ENCODE data around the gene TM2D1. TPM values are rescaled to one million over a fixed set of nuclear protein-coding genes. Genes with fewer than 3 reads are reported as not detected.
"Not testable (repeated sequence)": the region's sequence is repeated elsewhere in the genome, so short reads cannot be mapped to it uniquely, and the experiment has no call there.

TM2D1 gene
- polyA plus RNA-seq, 4 donors, result 71.9 to 95.1 (median 78.1) TPM

DNA sequence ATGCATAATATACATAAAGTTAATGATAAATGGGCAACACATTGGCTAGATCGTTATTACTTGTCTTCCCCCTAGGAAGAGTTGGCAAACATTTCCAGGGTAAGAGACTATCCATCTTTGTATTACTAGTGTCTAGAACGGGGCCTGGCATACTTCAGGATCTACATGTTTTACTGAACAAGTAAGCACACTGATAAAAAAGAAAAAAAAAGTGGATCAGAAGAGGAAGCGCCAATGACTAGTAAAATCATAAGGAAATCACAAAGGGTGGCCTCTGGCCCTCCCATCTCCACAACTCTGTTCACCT, 482 bp downstream of the TM2D1 start:
- DNase-seq (ENCODE audit: low read depth in 4 of 4, low spot score in 3 of 4), result no peak

DNA sequence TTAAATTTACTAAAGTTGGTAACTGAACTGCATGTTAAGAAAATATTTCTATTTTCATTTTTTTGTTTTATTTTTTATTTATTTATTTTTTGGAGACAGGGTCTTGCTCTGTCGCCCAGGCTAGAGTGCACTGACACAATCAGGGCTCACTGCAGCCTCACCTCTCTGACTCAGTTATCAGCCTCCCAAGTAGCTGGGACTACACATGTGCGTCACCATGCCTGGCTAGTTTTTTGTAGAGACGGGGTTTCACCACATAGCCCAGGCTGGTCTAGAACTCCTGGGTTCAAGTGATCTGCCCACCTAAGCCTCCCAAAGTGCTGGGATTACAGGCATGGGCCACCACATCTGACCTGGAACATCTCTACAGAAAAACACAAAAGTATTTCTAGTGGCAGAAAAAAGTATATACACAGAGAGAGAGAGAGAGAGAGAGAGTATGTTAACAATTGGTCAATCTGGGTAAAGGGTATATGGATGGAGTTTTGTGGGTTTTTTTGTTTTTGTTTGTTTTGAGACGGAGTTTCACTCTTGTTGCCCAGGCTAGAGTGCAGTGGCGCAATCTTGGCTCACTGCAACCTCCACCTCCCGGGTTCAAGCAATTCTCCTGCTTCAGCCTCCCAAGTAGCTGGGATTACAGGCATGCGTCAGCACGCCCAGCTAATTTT, 5.8 kb downstream of the TM2D1 start:
- DNase-seq (ENCODE audit: low read depth in 4 of 4, low spot score in 3 of 4), result not testable (repeated sequence)

DNA sequence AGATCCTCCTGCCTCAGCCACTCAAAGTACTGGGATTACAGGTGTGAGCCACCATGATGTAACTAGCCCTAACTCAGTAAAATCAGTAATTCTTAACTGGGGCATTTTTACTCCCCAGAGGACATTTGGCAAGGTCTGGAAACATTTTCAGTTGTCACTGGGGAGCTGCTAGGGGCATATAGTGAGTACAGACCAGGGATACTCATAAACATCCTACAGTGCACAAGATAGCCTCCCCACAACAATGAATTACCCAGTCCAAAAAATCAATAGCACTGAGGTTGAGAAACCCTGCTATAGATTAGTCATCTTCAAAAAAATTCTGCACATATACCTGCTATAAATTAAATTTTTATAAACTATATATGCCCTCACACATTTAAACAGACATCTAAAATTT, 13.0 kb downstream of the TM2D1 start:
- DNase-seq (ENCODE audit: low read depth in 4 of 4, low spot score in 3 of 4), result no peak

DNA sequence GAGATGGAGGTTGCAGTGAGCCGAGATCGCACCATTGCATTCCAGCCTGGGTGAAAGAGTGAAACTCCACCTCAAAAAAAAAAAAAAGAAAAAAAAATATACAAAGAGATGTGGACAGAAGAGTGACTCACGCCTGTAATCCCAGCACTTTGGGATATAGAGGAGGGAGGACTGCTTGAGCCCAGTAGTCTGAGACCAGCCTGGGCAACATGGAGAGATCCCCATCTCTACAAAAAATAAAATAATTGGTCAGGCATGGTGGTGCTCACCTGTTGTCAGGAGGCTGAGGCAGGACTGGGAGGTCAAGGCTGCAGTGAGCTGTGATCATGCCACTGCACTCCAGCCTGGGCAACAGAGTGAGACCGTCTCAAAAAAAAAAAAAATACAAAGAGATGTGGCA, 13.7 kb downstream of the TM2D1 start:
- not testable (repeated sequence) for DNase-seq (ENCODE audit: low read depth in 4 of 4, low spot score in 3 of 4)

DNA sequence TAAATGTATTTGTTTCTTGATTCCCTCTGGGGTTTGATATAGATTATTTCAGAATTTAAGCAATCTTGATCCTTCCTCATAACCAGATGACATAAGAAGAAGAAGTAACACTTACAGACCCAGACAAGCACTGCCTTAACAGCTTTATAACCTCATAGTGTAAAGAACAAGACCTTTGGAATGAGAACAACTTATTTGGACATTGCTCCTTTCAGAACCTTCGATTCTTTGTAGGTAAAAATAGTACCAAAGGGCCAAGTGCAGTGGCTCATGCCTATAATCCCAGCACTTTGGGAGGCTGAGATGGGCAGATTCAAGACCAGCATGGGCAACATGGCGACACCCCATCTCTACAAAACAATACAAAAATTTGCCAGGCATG, 15.0 kb downstream of the TM2D1 start:
- no peak for DNase-seq (ENCODE audit: low read depth in 4 of 4, low spot score in 3 of 4)

DNA sequence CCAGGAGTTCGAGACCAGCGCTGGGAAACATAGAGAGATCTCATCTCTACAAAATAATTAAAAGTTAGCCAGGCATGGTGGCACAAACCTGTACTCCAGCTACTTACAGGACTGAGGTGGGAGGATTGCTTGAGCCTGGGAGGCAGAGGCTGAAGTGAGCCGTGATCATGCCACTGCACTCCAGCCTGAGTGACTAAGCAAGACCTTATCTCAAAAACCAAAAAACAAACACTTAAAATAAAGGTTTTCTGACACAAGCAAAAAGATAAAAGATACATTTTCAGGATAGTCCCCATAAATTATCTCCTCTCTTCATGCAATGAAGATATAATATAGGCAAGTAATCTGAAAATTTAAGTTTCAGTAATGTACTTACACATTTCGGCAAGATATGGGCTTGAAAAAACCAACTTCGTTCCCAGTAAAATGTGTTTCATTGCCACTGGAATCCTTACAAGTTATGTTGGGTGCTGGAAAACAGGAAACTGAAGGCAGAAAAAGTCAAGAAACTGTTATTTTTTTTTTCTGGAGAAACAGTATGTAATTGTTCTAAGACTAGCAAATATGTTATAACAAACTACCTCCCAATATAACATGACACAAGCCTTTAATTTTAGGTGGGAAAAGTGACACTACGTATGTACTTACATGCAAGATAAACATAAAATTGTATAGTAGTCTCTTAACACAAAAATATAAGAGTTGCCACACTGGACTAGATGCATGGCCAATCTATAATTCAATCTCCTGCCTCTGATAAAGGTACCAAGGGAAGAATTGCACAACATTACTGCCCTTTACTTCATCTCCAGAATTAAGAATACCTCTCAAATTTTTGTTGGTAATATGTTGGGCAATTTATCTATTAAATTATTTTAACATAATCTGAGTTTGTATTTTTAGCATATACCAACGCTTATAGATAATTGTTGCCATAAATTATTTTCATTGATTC, 15.7 kb downstream of the TM2D1 start:
- DNase-seq (ENCODE audit: low read depth in 4 of 4, low spot score in 3 of 4), result no peak

DNA sequence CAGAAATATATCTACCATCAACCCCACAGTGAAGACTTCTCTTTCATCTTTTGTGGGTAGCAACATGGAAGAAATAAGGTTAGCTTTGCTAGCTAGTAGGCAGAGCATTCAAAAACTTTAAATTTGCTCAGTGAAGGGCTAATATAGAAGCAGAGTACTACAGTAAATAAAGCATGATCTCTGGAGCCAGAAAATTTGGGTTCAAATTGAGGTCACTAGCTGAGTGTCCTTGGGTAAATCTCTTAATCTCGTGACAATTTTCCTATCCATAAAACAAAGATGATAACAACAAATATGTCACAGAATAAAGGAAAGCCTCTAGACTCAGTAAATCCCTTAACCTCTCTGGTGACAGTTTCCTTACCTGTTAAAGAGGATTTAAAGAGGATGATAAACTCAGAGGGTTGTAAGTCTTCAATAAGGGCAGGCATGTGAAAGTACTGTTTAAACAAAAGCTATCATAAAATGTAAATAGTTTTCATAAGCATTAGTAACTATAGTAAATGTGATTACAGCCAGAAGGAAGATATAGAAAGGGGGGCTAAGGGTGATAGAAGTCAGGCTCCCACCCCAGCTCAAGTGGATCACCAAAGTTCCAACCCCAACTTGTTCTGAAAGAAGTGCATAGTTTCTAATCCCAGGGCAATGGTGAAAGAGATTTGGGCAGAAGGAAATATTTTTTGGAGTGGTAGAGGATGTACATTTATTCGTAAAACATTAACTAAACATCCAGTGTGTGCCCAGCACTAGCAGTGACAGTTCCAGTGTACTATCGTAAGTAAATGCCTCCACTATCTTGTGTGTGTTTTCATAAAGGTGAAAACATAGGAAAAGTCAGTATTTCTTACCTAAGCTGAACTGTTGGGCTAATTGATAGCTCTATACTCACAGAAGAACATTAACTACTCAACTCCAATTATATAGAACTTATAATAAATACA, 24.8 kb downstream of the TM2D1 start:
- DNase-seq (ENCODE audit: low read depth in 4 of 4, low spot score in 3 of 4), result no peak

DNA sequence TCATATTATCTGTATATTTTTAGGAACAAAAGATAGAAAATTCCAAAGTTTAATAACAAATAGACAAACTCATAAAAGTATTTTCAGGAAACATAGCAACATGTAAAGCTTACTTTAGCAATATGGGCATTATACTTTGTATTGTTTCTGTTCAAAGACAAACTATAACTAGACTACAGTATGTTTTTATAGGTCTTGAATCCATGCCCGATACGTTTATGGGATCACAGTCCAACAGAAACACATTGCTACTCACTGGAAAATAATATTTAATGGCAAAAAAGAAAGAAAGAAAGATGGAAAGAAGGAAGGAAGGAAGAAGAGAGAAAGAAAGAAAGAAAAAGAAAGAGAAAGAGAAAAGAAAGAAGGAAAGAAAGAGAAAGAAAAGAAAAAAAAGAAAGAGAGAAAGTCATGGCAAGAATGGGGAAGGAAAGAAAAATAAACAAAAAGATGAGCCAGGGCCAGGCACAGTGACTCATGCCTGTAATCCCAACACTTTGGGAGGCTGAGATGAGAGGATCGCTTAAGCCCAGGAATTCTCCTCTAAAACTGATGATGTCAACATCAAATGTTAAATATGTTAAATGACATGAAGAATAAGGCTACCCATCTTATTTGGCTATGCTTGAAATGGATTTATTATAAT, 32.7 kb downstream of the TM2D1 start:
- DNase-seq (ENCODE audit: low read depth in 4 of 4, low spot score in 3 of 4), result no peak

DNA sequence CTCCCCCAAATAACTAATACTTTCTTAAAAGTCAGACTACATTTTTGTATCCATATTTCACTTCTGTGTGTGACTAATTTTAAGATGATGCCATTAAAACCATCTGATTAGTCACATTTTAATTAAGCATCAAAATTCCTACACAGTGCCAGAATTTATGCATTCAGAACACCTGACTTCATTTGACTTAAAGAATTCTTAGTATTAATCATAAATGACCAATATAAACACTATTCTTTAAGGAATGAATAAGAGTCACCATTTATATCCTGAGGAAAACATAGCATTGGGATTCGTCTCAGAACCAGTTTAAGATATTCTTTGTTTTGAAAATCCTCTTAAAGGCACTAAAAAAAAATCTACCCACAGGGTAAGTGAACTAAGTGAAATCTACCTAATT, 37.0 kb downstream of the TM2D1 start:
- no peak for DNase-seq (ENCODE audit: low read depth in 4 of 4, low spot score in 3 of 4)

DNA sequence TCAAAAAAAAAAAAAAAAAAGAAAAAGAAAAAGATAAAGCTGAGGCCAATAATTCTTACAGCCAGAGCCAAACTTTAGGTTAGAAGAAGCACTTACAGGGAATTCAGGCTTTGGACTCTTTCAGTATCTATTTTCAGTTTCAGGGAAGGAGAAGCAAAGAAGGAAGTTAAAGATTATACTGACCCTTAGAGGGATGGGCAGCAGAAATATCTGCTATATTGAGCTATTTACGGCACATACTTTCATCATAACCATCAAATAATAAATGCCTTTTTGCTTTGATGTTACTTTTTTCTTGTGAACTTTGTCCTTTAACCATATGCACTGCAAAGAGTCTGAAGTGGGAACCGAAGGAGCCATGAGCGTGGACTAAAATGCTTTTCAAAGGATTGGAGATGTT, 42.0 kb downstream of the TM2D1 start:
- DNase-seq (ENCODE audit: low read depth in 4 of 4, low spot score in 3 of 4), result no peak

DNA sequence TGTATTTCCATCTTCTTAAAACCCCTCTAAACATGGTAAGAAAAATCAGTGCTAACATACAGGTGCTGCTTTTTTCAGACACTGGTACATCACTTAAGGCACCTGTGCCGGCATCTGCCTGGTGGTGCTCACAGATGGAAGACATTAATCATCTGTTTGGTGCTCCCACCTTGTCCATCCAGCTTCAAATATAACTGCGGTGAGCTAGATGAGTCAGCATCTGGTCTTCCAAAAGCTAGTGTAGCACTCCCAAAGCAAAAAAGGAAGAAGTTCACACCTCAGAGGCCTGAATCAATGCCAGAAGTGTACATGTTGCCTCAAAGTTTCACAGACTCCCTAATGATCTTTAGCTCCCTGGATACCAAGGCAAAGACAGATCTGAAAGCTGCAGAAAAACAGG, 44.4 kb downstream of the TM2D1 start:
- no peak for DNase-seq (ENCODE audit: low read depth in 4 of 4, low spot score in 3 of 4)

DNA sequence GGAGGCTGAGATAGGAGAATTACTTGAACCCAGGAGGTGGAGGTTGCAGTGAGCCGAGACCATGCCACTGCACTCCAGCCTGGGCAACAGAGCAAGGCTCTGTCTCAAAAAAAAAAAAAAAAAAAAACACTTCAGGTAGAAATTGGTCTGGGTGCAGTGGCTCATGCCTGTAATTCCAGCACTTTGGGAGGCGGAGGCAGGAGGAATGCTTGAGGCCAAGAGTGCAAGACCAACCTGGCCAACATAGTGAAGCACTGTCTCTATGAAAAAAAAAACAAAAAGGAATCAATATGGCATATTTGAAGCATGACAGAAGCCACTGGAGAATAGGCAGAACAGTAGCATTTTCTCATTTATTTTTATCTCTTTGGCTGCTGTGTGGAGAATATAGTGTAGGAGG, 48.1 kb downstream of the TM2D1 start:
- DNase-seq (ENCODE audit: low read depth in 4 of 4, low spot score in 3 of 4), result not testable (repeated sequence)

DNA sequence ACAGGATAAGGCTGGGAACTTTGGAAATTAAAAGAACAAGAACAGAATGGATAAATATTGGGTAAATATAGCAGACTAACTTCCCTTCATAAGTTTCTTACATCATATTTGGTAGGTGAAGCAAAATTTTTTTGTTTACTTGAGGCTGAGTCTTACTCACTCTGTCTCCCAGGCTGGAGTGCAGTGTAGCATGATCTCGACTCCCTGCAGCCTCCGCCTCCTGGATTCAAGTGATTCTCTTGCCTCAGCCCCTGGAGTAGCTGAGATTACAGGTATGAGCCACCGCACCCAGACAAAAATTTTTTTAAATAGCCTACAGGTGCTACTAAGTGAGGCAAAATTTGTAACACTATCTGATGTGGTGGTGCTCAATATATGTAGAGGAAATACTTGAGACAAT, 50.7 kb downstream of the TM2D1 start:
- no peak for DNase-seq (ENCODE audit: low read depth in 4 of 4, low spot score in 3 of 4)

DNA sequence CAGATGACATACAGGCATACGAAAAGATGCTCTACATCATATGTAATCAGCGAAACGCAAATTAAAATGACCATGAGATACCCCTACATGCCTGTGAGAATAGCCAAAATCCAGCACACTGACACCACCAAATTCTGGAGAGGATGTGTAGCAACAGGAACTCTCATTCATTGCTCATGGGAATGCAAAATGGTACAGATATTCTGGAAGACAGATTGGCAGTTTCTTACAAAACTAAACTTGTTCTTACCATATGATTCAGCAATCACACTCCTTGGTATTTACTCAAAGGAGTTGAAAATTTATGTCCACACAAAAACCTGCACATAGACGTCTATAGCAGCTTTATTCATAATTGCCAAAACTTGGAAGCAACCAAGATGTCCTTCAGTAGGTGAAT, 52.6 kb downstream of the TM2D1 start:
- DNase-seq (ENCODE audit: low read depth in 4 of 4, low spot score in 3 of 4), result no peak

DNA sequence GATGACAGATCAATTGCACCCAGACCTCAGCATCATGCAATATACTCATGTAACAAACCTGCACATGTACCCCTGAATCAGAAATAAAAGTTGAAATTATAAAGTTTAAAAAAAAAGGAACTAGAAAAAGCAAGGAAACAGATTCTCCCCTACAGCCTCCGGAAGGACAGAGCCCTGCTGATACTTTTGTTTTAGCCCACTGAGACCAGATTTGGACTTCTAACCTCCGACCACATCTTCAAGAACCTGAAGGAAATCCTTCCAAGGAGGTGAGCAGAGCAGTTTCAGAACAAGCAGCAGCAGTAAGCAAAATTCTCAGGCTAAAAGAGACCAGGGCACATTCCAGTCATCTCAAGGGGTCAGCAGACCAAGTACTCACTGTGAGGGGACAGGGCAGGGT, 54.5 kb downstream of the TM2D1 start:
- no peak for DNase-seq (ENCODE audit: low read depth in 4 of 4, low spot score in 3 of 4)

DNA sequence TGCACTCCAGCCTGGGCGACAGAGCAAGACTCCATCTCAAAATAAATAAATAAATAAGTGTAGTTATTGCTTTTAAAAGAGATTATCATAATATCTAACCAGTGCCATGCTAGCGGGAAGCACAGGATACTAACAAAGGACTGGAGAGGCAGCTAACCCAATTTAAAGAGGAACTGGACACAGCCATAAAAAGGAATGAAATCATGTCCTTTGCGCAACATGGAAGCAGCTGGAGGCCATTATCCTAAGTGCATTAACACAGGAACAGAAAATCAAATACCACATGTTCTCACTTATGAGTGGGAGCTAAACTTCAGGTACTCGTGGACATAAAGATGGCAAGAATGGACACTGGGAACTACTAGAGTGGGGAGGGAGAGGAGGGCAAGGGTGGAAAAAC, 54.9 kb downstream of the TM2D1 start:
- no peak for DNase-seq (ENCODE audit: low read depth in 4 of 4, low spot score in 3 of 4)

DNA sequence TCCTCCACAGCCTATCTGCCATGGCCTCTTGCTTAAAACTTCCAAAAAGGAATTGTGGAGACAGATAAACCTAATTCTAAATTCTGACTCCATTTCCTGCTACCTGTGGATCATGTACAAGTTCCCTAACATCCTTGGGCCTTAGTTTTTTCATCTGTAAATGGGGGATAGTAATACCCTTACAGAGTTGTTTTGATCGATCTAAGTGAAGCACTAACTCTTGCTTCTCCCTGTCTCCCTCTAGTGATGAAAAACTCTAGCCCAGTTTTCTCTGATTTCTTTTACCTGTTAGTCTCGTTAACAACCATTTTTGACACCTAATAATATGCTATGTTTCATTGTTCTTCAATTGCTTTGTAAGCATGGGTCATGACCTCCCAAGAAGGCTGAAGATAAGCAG, 65.9 kb downstream of the TM2D1 start:
- DNase-seq (ENCODE audit: low read depth in 4 of 4, low spot score in 3 of 4), result no peak

DNA sequence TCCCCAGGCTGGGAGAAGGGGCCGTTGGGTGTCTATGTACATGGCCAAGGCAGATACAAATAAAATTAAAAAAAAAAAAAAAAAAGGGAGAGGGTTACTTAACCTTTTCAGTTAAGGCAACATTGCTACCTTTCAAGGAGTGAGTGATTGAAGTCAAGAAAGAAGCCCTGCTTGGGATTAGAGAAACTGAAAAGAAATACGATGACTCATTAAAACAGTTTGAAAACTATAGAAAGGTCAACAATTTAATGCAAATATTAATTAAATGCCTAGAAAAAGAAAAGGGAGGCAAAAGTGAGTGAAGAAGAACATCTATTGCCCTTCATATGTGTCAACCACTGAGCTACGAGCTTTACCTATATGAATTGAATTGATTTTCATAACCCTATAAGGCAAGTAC, 69.5 kb downstream of the TM2D1 start:
- DNase-seq (ENCODE audit: low read depth in 4 of 4, low spot score in 3 of 4), result no peak

DNA sequence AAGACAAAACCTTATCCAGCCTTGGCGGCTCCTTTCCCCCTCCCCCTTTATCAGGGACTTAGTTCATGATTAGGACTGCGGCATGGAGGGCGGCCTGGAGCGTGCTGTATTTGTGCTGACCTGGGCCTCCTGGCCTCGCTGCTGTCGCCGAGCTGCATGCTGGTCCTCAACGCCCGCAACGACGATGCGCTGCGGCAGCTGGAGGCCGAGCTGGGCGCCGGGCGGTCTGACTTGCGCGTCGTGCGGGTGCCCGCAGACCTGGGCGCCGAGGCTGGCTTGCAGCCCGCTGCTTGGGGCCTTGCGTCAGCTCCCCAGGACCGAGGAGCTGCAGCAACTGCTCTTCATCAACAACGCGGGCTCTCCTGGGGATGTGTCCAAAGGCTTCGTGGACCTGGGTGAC, 70.9 kb downstream of the TM2D1 start:
- DNase-seq (ENCODE audit: low read depth in 4 of 4, low spot score in 3 of 4), result no peak

DNA sequence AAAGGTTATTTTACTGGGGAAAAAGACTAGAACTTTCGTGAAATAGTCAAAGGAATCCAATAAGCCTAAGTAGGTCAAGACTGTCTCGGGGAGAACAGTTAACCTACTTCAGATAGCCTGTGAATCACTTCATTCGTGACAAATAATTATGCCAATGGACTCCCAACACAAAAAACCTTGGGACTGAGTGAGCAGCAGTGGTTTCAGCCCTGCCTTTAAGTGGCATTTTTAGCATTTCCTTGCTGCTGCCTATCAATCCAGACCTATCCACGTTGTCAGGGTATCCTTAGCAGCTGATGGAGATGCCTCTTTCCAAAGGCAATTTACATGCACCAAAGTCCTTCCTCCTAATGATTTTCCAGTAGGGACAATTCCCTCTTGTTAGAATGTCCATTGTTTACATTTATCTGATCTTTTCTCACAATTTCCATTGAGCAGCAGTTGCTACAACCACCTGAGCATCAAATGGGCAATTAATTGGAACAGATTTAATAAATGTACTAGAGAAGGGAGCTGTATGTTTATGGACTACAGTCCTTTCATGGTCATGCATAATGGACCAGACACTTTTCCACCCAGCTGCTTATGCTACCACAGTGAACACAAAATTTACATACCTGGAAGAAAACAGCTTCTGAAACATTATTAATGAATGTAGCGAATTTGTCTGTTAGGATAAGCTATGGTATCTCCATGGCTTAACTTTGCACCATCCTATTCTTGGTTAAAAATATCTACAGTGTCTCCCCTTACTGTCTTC, 75.8 kb downstream of the TM2D1 start:
- DNase-seq (ENCODE audit: low read depth in 4 of 4, low spot score in 3 of 4), result no peak
